ENCODE measurements around the gene CCDC12. TPM values are rescaled to one million over a fixed set of nuclear protein-coding genes. Genes with fewer than 3 reads are reported as not detected.

CCDC12 gene
- total RNA-seq, 1 experiment from 2014 or later: 46.5 TPM

DNA sequence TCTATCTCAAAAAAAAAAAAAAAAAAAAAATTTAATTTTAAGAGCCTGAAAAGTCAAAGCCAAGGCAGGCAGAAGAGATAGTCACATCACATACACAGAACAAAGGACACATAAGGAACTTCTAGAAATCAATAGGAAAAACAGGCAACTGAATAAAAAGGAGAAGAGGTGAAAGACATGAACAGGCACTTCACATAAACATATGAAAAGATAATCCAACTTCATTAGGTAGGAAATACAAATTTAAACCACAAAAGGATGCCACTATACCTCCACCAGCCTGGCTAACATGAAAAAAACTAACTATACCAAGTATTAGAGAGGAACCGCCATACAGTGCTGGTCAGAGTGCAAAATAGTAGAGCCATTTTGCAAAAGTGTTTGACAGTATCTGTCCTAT lies 14.1 kb downstream of the CCDC12 start:
- H3K9me2 ChIP-seq (ENCODE audit: insufficient read depth): no peaks in the 10 kb centered on the region
- H3K4me1 ChIP-seq (ENCODE audit: control insufficient read depth in 1 of 2, insufficient read depth in 2 of 2, low read length in 2 of 2): peaks cover 0 to 30% of the 10 kb centered on the region in 2 experiments; a peak in 1 of 4 replicates
- H3K27ac ChIP-seq (ENCODE audit: low read depth, low read length): no peak overlapping the region
- no peak overlapping the region for H3K4me3 ChIP-seq (replicated peaks in 1 of 2; ENCODE audit: low read depth in 1 of 2, low read length in 2 of 2)
- H2AFZ ChIP-seq (ENCODE audit: low read depth, low read length, poor library complexity, severe bottlenecking): no peak overlapping the region
- POLR2A ChIA-PET: no interaction called here
- peaks cover 21% of the 10 kb centered on the region; the same call in 1 of the 2 replicates for H4K20me1 ChIP-seq (ENCODE audit: insufficient read depth)
- H3K79me2 ChIP-seq (ENCODE audit: insufficient read depth, low read length): peaks cover 87% of the 10 kb centered on the region
- H3K36me3 ChIP-seq (ENCODE audit: control insufficient read depth in 1 of 2, insufficient read depth in 2 of 2, low read length in 2 of 2): peaks cover 0 to 9% of the 10 kb centered on the region in 2 experiments; a peak in 1 of 4 replicates
- TF ChIP-seq ZNF274 (IDR thresholded peaks at IDR 0.05; ENCODE audit: low read depth, low read length): no peak
- no peak for TF ChIP-seq EZH2phosphoT487 (IDR thresholded peaks at IDR 0.05; ENCODE audit: borderline replicate concordance)
- no peak for TF ChIP-seq POLR2AphosphoS5 (IDR thresholded peaks at IDR 0.05; ENCODE audit: low read depth, low read length)
- no peak for TF ChIP-seq SP1 (IDR thresholded peaks at IDR 0.05; ENCODE audit: low read depth)
- TF ChIP-seq, protein P1, sequence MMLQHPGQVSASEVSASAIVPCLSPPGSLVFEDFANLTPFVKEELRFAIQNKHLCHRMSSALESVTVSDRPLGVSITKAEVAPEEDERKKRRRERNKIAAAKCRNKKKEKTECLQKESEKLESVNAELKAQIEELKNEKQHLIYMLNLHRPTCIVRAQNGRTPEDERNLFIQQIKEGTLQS (IDR thresholded peaks at IDR 0.05): no peak
- TF ChIP-seq POLR2A (IDR thresholded peaks at IDR 0.05; ENCODE audit: borderline replicate concordance, extremely low read depth, insufficient read depth, insufficient read length): no peak
- TF ChIP-seq TCF7L2 (IDR thresholded peaks at IDR 0.05; ENCODE audit: borderline replicate concordance, extremely low read depth, insufficient read depth, insufficient read length): no peak
- TF ChIP-seq, protein P2, sequence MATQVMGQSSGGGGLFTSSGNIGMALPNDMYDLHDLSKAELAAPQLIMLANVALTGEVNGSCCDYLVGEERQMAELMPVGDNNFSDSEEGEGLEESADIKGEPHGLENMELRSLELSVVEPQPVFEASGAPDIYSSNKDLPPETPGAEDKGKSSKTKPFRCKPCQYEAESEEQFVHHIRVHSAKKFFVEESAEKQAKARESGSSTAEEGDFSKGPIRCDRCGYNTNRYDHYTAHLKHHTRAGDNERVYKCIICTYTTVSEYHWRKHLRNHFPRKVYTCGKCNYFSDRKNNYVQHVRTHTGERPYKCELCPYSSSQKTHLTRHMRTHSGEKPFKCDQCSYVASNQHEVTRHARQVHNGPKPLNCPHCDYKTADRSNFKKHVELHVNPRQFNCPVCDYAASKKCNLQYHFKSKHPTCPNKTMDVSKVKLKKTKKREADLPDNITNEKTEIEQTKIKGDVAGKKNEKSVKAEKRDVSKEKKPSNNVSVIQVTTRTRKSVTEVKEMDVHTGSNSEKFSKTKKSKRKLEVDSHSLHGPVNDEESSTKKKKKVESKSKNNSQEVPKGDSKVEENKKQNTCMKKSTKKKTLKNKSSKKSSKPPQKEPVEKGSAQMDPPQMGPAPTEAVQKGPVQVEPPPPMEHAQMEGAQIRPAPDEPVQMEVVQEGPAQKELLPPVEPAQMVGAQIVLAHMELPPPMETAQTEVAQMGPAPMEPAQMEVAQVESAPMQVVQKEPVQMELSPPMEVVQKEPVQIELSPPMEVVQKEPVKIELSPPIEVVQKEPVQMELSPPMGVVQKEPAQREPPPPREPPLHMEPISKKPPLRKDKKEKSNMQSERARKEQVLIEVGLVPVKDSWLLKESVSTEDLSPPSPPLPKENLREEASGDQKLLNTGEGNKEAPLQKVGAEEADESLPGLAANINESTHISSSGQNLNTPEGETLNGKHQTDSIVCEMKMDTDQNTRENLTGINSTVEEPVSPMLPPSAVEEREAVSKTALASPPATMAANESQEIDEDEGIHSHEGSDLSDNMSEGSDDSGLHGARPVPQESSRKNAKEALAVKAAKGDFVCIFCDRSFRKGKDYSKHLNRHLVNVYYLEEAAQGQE (IDR thresholded peaks at IDR 0.05; ENCODE audit: low read depth): no peak
- no peak for TF ChIP-seq CEBPB (IDR thresholded peaks at IDR 0.05; ENCODE audit: low read depth)
- no peak for TF ChIP-seq FOSL1 (IDR thresholded peaks at IDR 0.05; ENCODE audit: low read depth)
- no peak for TF ChIP-seq EZH2 (IDR thresholded peaks at IDR 0.05)
- TF ChIP-seq, protein P3, sequence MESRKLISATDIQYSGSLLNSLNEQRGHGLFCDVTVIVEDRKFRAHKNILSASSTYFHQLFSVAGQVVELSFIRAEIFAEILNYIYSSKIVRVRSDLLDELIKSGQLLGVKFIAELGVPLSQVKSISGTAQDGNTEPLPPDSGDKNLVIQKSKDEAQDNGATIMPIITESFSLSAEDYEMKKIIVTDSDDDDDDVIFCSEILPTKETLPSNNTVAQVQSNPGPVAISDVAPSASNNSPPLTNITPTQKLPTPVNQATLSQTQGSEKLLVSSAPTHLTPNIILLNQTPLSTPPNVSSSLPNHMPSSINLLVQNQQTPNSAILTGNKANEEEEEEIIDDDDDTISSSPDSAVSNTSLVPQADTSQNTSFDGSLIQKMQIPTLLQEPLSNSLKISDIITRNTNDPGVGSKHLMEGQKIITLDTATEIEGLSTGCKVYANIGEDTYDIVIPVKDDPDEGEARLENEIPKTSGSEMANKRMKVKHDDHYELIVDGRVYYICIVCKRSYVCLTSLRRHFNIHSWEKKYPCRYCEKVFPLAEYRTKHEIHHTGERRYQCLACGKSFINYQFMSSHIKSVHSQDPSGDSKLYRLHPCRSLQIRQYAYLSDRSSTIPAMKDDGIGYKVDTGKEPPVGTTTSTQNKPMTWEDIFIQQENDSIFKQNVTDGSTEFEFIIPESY (IDR thresholded peaks at IDR 0.05; ENCODE audit: extremely low read depth, insufficient replicate concordance, low read length): no peak
- TF ChIP-seq SIN3A (IDR thresholded peaks at IDR 0.05; ENCODE audit: low read depth): no peak
- TF ChIP-seq CBX3 (IDR thresholded peaks at IDR 0.05; ENCODE audit: low read depth): no peak
- TF ChIP-seq, protein P4, sequence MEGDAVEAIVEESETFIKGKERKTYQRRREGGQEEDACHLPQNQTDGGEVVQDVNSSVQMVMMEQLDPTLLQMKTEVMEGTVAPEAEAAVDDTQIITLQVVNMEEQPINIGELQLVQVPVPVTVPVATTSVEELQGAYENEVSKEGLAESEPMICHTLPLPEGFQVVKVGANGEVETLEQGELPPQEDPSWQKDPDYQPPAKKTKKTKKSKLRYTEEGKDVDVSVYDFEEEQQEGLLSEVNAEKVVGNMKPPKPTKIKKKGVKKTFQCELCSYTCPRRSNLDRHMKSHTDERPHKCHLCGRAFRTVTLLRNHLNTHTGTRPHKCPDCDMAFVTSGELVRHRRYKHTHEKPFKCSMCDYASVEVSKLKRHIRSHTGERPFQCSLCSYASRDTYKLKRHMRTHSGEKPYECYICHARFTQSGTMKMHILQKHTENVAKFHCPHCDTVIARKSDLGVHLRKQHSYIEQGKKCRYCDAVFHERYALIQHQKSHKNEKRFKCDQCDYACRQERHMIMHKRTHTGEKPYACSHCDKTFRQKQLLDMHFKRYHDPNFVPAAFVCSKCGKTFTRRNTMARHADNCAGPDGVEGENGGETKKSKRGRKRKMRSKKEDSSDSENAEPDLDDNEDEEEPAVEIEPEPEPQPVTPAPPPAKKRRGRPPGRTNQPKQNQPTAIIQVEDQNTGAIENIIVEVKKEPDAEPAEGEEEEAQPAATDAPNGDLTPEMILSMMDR (IDR thresholded peaks at IDR 0.05 in 2 of 3, conservative IDR thresholded peaks at IDR 0.05 in 1 of 3; ENCODE audit: borderline replicate concordance in 1 of 3, insufficient read depth in 1 of 3, low read depth in 2 of 3, low read length in 2 of 3): no peak
- no peak for TF ChIP-seq RAD21 (IDR thresholded peaks at IDR 0.05; ENCODE audit: low read depth)
- no peak for TF ChIP-seq YY1 (IDR thresholded peaks at IDR 0.05; ENCODE audit: extremely low read depth, insufficient replicate concordance, low read depth, low read length)
- TF ChIP-seq SRF (IDR thresholded peaks at IDR 0.05; ENCODE audit: low read depth): no peak
- intact Hi-C loops (cut with micrococcal nuclease): no loop called here
- H3K9ac ChIP-seq (ENCODE audit: low read length): no peak overlapping the region
- H3K4me2 ChIP-seq (ENCODE audit: low read length): no peak overlapping the region
- CTCF ChIA-PET: no interaction called here
- ATAC-seq: no peak
- H3K27me3 ChIP-seq (ENCODE audit: insufficient read depth, low read length): no peaks in the 10 kb centered on the region
- no TSS peak for BruUV-seq (replicated peaks)
- RAD21 ChIA-PET (ENCODE audit: low non-redundant PET in 1 of 2, low total read pairs in 2 of 2, uncharacterized antibody in 2 of 2, unreplicated experiment in 2 of 2): no interaction called here
- DNase-seq (ENCODE audit: low read depth, low spot score): no peak
- no peaks in the 10 kb centered on the region for H3K9me3 ChIP-seq (ENCODE audit: control insufficient read depth in 1 of 2, insufficient read depth in 1 of 2, low read depth in 1 of 2, low read length in 2 of 2)
